ENCODE results near the gene KDM6A.

DNA sequence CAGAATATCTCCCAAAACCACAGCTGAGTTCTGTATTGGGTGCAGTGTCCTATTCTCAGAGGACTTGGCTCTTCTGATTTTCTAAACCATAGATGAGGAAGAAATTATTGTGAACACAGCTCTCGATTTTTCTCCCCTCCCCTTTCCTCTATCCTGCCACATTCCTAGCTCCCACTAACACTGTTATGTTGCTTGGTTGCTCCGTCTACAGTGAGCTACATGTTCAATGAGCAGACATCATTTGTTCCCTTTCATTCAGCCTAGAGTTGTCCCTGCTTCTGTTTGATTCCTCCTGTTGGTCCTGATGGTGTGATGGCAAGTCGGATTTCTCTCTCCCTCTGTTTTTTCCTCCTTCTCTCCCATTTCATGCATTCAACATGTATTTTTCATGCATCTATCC, 261.8 kb downstream of the KDM6A start:
- TF ChIP-seq, protein P1, sequence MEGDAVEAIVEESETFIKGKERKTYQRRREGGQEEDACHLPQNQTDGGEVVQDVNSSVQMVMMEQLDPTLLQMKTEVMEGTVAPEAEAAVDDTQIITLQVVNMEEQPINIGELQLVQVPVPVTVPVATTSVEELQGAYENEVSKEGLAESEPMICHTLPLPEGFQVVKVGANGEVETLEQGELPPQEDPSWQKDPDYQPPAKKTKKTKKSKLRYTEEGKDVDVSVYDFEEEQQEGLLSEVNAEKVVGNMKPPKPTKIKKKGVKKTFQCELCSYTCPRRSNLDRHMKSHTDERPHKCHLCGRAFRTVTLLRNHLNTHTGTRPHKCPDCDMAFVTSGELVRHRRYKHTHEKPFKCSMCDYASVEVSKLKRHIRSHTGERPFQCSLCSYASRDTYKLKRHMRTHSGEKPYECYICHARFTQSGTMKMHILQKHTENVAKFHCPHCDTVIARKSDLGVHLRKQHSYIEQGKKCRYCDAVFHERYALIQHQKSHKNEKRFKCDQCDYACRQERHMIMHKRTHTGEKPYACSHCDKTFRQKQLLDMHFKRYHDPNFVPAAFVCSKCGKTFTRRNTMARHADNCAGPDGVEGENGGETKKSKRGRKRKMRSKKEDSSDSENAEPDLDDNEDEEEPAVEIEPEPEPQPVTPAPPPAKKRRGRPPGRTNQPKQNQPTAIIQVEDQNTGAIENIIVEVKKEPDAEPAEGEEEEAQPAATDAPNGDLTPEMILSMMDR (IDR thresholded peaks at IDR 0.05 in 2 of 3, conservative IDR thresholded peaks at IDR 0.05 in 1 of 3; ENCODE audit: insufficient read depth in 2 of 3, low read depth in 1 of 3, low read length in 3 of 3) = no peak
- TF ChIP-seq, protein P2, sequence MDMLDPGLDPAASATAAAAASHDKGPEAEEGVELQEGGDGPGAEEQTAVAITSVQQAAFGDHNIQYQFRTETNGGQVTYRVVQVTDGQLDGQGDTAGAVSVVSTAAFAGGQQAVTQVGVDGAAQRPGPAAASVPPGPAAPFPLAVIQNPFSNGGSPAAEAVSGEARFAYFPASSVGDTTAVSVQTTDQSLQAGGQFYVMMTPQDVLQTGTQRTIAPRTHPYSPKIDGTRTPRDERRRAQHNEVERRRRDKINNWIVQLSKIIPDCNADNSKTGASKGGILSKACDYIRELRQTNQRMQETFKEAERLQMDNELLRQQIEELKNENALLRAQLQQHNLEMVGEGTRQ (CRISPR knock-in tag; IDR thresholded peaks at IDR 0.05) = no peak
- TF ChIP-seq FOXP1 (CRISPR knock-in tag; IDR thresholded peaks at IDR 0.05) = no peak
